MCF 10A (cell line): ENCODE data around the gene MAP4K5. TPM values are rescaled to one million over a fixed set of nuclear protein-coding genes. Genes with fewer than 3 reads are reported as not detected.

Source experiments
- BruUV-seq: library from RNA; stranded (reverse); fragments of 400-500 nt; replicated peaks from 2 replicates; lab custom pipeline; 2021; lab: Mats Ljungman, UMichigan
- CTCF ChIA-PET: fragments of 300-600 bp; sonication (Branson Sonifier 250); formaldehyde crosslinking; extraction: SDS; loops from one replicate; lab custom pipeline; 2021; ENCODE audit warnings: antibody characterized with exemption, inconsistent platforms; lab: Yijun Ruan, JAX
- POLR2A ChIA-PET: fragments of 300-600, 350-650 bp; sonication (Branson Sonifier 250); formaldehyde crosslinking; extraction: SDS; loops from one replicate; lab custom pipeline; 2020; ENCODE audit warnings: antibody characterized with exemption, inconsistent platforms; lab: Yijun Ruan, JAX
- DNase-seq: peaks from one replicate; pipeline ENCODE4 v3.0.0-alpha.2; 2018; ENCODE audit not compliant: unreplicated experiment
- H3K27ac Mint-ChIP-seq: one replicate; pipeline ENCODE4 v1.8.0; 2022; ENCODE audit warnings: mild to moderate bottlenecking, low read depth, mixed read lengths; ENCODE audit not compliant: unreplicated experiment
- H3K27me3 Mint-ChIP-seq: one replicate; pipeline ENCODE4 v1.8.0; 2022; ENCODE audit warnings: mixed read lengths; ENCODE audit not compliant: insufficient read depth, unreplicated experiment
- H3K36me3 Mint-ChIP-seq: one replicate; pipeline ENCODE4 v1.8.0; 2022; ENCODE audit warnings: mild to moderate bottlenecking, moderate library complexity, mixed read lengths; ENCODE audit not compliant: insufficient read depth, unreplicated experiment
- H3K4me1 Mint-ChIP-seq: one replicate; pipeline ENCODE4 v1.8.0; 2022; ENCODE audit warnings: mixed read lengths; ENCODE audit not compliant: insufficient read depth, unreplicated experiment
- H3K4me3 Mint-ChIP-seq: one replicate; pipeline ENCODE4 v1.8.0; 2022; ENCODE audit warnings: mild to moderate bottlenecking, moderate library complexity, mixed read lengths; ENCODE audit not compliant: unreplicated experiment
- H3K9me3 Mint-ChIP-seq: one replicate; pipeline ENCODE4 v1.8.0; 2022; ENCODE audit warnings: mixed read lengths; ENCODE audit not compliant: unreplicated experiment
- intact Hi-C: fragments of 100-400 bp; cut with micrococcal nuclease; formaldehyde crosslinking; loops from 2 replicates; pipeline ENCODE4 v1.14.1; 2022
- total RNA-seq: library from RNA; stranded (reverse); gene quantifications from 2 replicates; pipeline ENCODE4 v1.2.3, GENCODE V29; 2022
- TF ChIP-seq, protein P1 (sequence below): fragments of 200-600 bp; IDR thresholded peaks from one replicate; pipeline ENCODE4 v1.8.0; 2022; ENCODE audit warnings: antibody characterized with exemption, mild to moderate bottlenecking; ENCODE audit not compliant: unreplicated experiment

The MAP4K5 gene
- total RNA-seq, 1 experiment from 2014 or later: 45.7 TPM

DNA sequence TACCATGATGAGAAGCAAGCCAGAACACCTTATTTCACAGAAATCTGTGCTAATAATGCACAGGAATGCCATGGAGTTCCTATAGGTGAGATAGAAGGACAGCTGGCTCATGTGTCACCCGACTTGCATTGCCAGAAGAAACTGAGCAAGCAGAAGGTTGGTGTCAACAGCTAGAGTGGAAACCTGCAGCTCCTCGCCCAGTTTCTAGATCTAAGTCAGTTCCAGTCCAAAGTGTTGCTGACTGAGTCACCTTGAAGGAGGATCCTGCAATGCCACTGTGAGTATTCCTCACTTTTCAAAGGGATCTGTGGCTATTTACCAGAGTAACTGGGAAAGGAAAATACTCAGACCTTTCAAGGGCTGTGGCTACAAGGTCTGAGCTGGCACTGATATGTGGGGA is 152.8 kb downstream of the MAP4K5 start:
- TF ChIP-seq, protein P1, sequence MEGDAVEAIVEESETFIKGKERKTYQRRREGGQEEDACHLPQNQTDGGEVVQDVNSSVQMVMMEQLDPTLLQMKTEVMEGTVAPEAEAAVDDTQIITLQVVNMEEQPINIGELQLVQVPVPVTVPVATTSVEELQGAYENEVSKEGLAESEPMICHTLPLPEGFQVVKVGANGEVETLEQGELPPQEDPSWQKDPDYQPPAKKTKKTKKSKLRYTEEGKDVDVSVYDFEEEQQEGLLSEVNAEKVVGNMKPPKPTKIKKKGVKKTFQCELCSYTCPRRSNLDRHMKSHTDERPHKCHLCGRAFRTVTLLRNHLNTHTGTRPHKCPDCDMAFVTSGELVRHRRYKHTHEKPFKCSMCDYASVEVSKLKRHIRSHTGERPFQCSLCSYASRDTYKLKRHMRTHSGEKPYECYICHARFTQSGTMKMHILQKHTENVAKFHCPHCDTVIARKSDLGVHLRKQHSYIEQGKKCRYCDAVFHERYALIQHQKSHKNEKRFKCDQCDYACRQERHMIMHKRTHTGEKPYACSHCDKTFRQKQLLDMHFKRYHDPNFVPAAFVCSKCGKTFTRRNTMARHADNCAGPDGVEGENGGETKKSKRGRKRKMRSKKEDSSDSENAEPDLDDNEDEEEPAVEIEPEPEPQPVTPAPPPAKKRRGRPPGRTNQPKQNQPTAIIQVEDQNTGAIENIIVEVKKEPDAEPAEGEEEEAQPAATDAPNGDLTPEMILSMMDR: no peak
- Mint-ChIP-seq H3K27me3 (no peaks in the 10 kb centered on the region), H3K9me3 (no peaks in the 10 kb centered on the region), H3K4me1 (no peaks in the 10 kb centered on the region), H3K4me3 (no peak overlapping the region), H3K27ac (no peak overlapping the region), H3K36me3 (no peaks in the 10 kb centered on the region)
- CTCF ChIA-PET: no interaction called here
- DNase-seq: no peak
- POLR2A ChIA-PET: interaction anchor here (0.8 kb wide), 1 partner anchor 16 kb away, joined by 4 read pairs; no protein-coding TSS in a partner anchor
- BruUV-seq: no TSS peak
- intact Hi-C loops: loop anchor here (1.0 kb wide), 1 partner anchor 10 kb away; no protein-coding TSS in a partner anchor

DNA sequence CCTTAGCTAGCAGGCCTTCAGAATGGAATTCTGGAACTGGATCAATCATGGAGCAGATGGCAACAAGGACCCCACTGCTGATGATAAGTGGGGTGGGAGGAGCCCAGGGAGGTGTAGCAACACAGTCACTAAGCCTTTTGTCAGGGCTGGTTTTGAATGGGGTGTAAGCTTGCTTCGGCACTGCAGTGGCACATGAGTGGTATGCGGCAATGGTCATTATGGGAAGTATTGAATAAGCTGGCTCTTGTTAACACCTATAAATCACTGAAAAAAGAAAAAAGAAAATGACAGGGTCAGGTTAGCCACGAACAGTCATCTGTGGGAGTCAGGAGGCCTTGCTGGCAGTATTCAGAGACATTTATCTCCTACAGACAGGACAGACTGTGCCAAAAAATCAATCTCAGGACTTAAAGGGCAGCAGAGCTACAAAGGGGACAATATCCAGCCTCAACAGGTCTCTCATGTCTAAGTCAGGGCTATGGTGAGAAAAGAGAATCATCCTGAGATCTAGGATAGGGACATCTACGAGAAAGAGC is 154.8 kb downstream of the MAP4K5 start:
- DNase-seq: no peak
- POLR2A ChIA-PET: interaction anchor here (0.6 kb wide), 1 partner anchor 34 kb away, joined by 3 read pairs; no protein-coding TSS in a partner anchor

GRCh38 chr14:50375760-50376159 is 156.6 kb downstream of the MAP4K5 start:
- POLR2A ChIA-PET: no interaction called here
- BruUV-seq: no TSS peak
- TF ChIP-seq, protein P1: no peak

More for the DNA sequence above, 154.8 kb downstream of the MAP4K5 start:
- intact Hi-C loops: no loop called here
- Mint-ChIP-seq H3K27me3 (no peaks in the 10 kb centered on the region), H3K4me3 (no peak overlapping the region), H3K36me3 (no peaks in the 10 kb centered on the region), H3K4me1 (no peaks in the 10 kb centered on the region), H3K27ac (no peak overlapping the region), H3K9me3 (no peaks in the 10 kb centered on the region)
- TF ChIP-seq, protein P1: no peak
- CTCF ChIA-PET: interaction anchor here (0.6 to 1.0 kb wide), 3 partner anchors 18 to 59 kb away, joined by 3 to 4 read pairs (median 4); no protein-coding TSS in a partner anchor
- BruUV-seq: no TSS peak

GRCh38 chr14:50373959-50374358 is 158.4 kb downstream of the MAP4K5 start:
- Mint-ChIP-seq H3K27ac (no peak overlapping the region), H3K4me1 (no peaks in the 10 kb centered on the region), H3K36me3 (peaks cover 6% of the 10 kb centered on the region), H3K9me3 (no peaks in the 10 kb centered on the region), H3K4me3 (no peak overlapping the region), H3K27me3 (no peaks in the 10 kb centered on the region)
- POLR2A ChIA-PET: interaction anchor here (0.9 kb wide), 1 partner anchor 29 kb away, joined by 3 read pairs; no protein-coding TSS in a partner anchor
- CTCF ChIA-PET: interaction anchor here (0.6 kb wide), 1 partner anchor 10 kb away, joined by 3 read pairs; no protein-coding TSS in a partner anchor
- DNase-seq: no peak
- TF ChIP-seq, protein P1: no peak
- intact Hi-C loops: no loop called here
- BruUV-seq: no TSS peak

More at GRCh38 chr14:50375760-50376159, 156.6 kb downstream of the MAP4K5 start:
- Mint-ChIP-seq H3K4me3 (no peak overlapping the region), H3K9me3 (no peaks in the 10 kb centered on the region), H3K36me3 (no peaks in the 10 kb centered on the region), H3K27me3 (no peaks in the 10 kb centered on the region), H3K4me1 (no peaks in the 10 kb centered on the region), H3K27ac (no peak overlapping the region)
- intact Hi-C loops: no loop called here
- no peak for DNase-seq
- CTCF ChIA-PET: no interaction called here
